Endodermal cell (in vitro differentiated cells): ENCODE results near the gene SFMBT2. TPM values are rescaled to one million over a fixed set of nuclear protein-coding genes. Genes with fewer than 3 reads are reported as not detected.

Source experiments
- DNase-seq: peaks from one replicate; pipeline ENCODE4 v3.0.0-alpha.2; 2017
- H3K27ac ChIP-seq: 2 replicates; pipeline ENCODE4 v1.5.1; 2013; ENCODE audit warnings: mild to moderate bottlenecking, low read depth, low read length, moderate library complexity
- H3K27me3 ChIP-seq: 2 replicates; pipeline ENCODE4 v1.6.1; 2013; ENCODE audit warnings: mild to moderate bottlenecking, low read length, moderate library complexity; ENCODE audit not compliant: insufficient read depth, control insufficient read depth, poor library complexity, severe bottlenecking
- H3K36me3 ChIP-seq: 2 replicates; pipeline ENCODE4 v1.7.0; 2013; ENCODE audit warnings: mild to moderate bottlenecking, low read length, moderate library complexity; ENCODE audit not compliant: control insufficient read depth, insufficient read depth
- H3K4me1 ChIP-seq: one replicate; pipeline ENCODE4 v1.7.0; 2013; ENCODE audit warnings: low read length; ENCODE audit not compliant: control insufficient read depth, insufficient read depth
- H3K4me3 ChIP-seq: 2 replicates; pipeline ENCODE4 v1.5.1; 2013; ENCODE audit warnings: mild to moderate bottlenecking, low read length, moderate library complexity
- H3K9ac ChIP-seq: 2 replicates; pipeline ENCODE4 v1.6.1; 2013; ENCODE audit warnings: mild to moderate bottlenecking, low read length, moderate library complexity; ENCODE audit not compliant: poor library complexity, severe bottlenecking; ENCODE audit errors: extremely low read depth
- H3K9me3 ChIP-seq: 2 replicates; pipeline ENCODE4 v1.6.1; 2013; ENCODE audit warnings: mild to moderate bottlenecking, low read length, moderate library complexity; ENCODE audit not compliant: control insufficient read depth
- H3K27ac Mint-ChIP-seq: 2 replicates; pipeline ENCODE4 v1.8.0; 2020; ENCODE audit warnings: mixed read lengths
- H3K27me3 Mint-ChIP-seq: 2 replicates; pipeline ENCODE4 v1.8.0; 2021; ENCODE audit warnings: mild to moderate bottlenecking, mixed read lengths; ENCODE audit not compliant: insufficient read depth
- H3K36me3 Mint-ChIP-seq: 2 replicates; pipeline ENCODE4 v1.8.0; 2020; ENCODE audit warnings: low read depth, mixed read lengths
- H3K4me1 Mint-ChIP-seq: 2 replicates; pipeline ENCODE4 v1.8.0; 2020; ENCODE audit warnings: mixed read lengths
- H3K4me3 Mint-ChIP-seq: 2 replicates; pipeline ENCODE4 v1.8.0; 2020; ENCODE audit warnings: mild to moderate bottlenecking, moderate library complexity, mixed read lengths
- H3K9me3 Mint-ChIP-seq: 2 replicates; pipeline ENCODE4 v1.8.0; 2020; ENCODE audit warnings: mild to moderate bottlenecking, mixed read lengths
- CTCF ChIP-seq: fragments of 200-600 bp; sonication (generic); conservative IDR thresholded peaks from 2 replicates; pipeline ENCODE4 v1.5.0; 2021; ENCODE audit warnings: antibody characterized with exemption, mild to moderate bottlenecking
- WGBS, 2 experiments: methylation state at CpG; one replicate each; pipeline versions ENCODE4 v1.1.5 to v1.1.7; 2013; ENCODE audit warnings: missing lambda C conversion rate in 2 of 2, mixed read lengths in 1 of 2; ENCODE audit not compliant: insufficient coverage in 1 of 2, insufficient read length in 1 of 2; 5-methylcytosine and 5-hydroxymethylcytosine counted together
- total RNA-seq, 2 donors: library from RNA; stranded (reverse); fragmentation: NEBNext Ultra II Directional in 1 of 2; extraction: Animal tissue kit (Norgen Biotek cat#: 25700) in 1 of 2; gene quantifications; 2 replicates in 1 of 2; 3 replicates in 1 of 2; pipeline ENCODE4 v1.2.1, GENCODE V29; 2021

The SFMBT2 gene
- total RNA-seq, 2 donors from 2014 or later, result 3.9 to 5.3 TPM

GRCh38 chr10:7267142-7267541 is 143.7 kb downstream of the SFMBT2 start:
- H3K27me3 Mint-ChIP-seq, result no peaks in the 10 kb centered on the region
- no peak for TF ChIP-seq CTCF
- H3K9me3 Mint-ChIP-seq, result no peaks in the 10 kb centered on the region
- no peak overlapping the region for H3K4me3 ChIP-seq
- no peaks in the 10 kb centered on the region for H3K9me3 ChIP-seq
- no peaks in the 10 kb centered on the region for H3K36me3 ChIP-seq
- no peak overlapping the region for H3K9ac ChIP-seq
- WGBS, 2 experiments, result 91 to 95% methylated on average over 4 of the region's 4 CpGs
- DNase-seq, result no peak
- H3K27me3 ChIP-seq, result no peaks in the 10 kb centered on the region
- H3K27ac ChIP-seq, result no peak overlapping the region
- H3K4me1 ChIP-seq, result peaks cover 5% of the 10 kb centered on the region
- no peak overlapping the region for H3K4me3 Mint-ChIP-seq
- H3K4me1 Mint-ChIP-seq, result peaks cover 11% of the 10 kb centered on the region
- H3K36me3 Mint-ChIP-seq, result no peaks in the 10 kb centered on the region
- H3K27ac Mint-ChIP-seq, result no peak overlapping the region

GRCh38 chr10:7265396-7266123 is 145.3 kb downstream of the SFMBT2 start:
- WGBS, 2 experiments, result 93 to 97% methylated on average over 4 to 8 of the region's 8 CpGs
- no peaks in the 10 kb centered on the region for H3K9me3 ChIP-seq
- no peaks in the 10 kb centered on the region for H3K27me3 ChIP-seq
- Mint-ChIP-seq H3K36me3 (no peaks in the 10 kb centered on the region), H3K4me3 (no peak overlapping the region), H3K4me1 (peaks cover 11% of the 10 kb centered on the region), H3K27ac (no peak overlapping the region), H3K9me3 (no peaks in the 10 kb centered on the region), H3K27me3 (no peaks in the 10 kb centered on the region)
- no peak overlapping the region for H3K4me3 ChIP-seq
- H3K4me1 ChIP-seq, result peaks cover 5% of the 10 kb centered on the region
- no peaks in the 10 kb centered on the region for H3K36me3 ChIP-seq
- no peak overlapping the region for H3K9ac ChIP-seq
- no peak overlapping the region for H3K27ac ChIP-seq
- TF ChIP-seq CTCF, result no peak
- DNase-seq, result no peak

- no peak overlapping the region for H3K9ac ChIP-seq
- Mint-ChIP-seq H3K27ac (no peak overlapping the region), H3K4me1 (peaks cover 13% of the 10 kb centered on the region), H3K9me3 (no peaks in the 10 kb centered on the region), H3K27me3 (no peaks in the 10 kb centered on the region), H3K36me3 (no peaks in the 10 kb centered on the region), H3K4me3 (no peak overlapping the region)
- no peaks in the 10 kb centered on the region for H3K9me3 ChIP-seq
- no peak for DNase-seq
- peaks cover 5% of the 10 kb centered on the region for H3K4me1 ChIP-seq
- no peaks in the 10 kb centered on the region for H3K36me3 ChIP-seq
- WGBS, 2 experiments, result 85 to 92% methylated on average over 6 to 7 of the region's 7 CpGs
- no peaks in the 10 kb centered on the region for H3K27me3 ChIP-seq
- no peak overlapping the region for H3K27ac ChIP-seq
- no peak overlapping the region for H3K4me3 ChIP-seq
- TF ChIP-seq CTCF, result no peak
Measured at GRCh38 chr10:7264313-7264756, 146.5 kb downstream of the SFMBT2 start.
